GM06990 (cell line): ENCODE measurements around the gene PRR7.
A peak's percentile ranks its signal among the peaks of the same experiment; 100 is the strongest.

Experiments used
- DNase-seq: peaks from one replicate; pipeline ENCODE4 v3.0.0-alpha.2; 2011; ENCODE audit not compliant: insufficient read length; ENCODE audit errors: extremely low read depth
- H3K27me3 ChIP-seq: replicated peaks from 2 replicates; pipeline ENCODE4 v1.6.0; 2011; ENCODE audit warnings: low read length; ENCODE audit not compliant: control insufficient read depth, insufficient read depth
- H3K36me3 ChIP-seq: 2 replicates; pipeline ENCODE4 v1.5.1; 2011; ENCODE audit warnings: low read length; ENCODE audit not compliant: control insufficient read depth, insufficient read depth
- H3K4me3 ChIP-seq: replicated peaks from 2 replicates; pipeline ENCODE4 v1.5.1; 2011; ENCODE audit warnings: low read depth, mild to moderate bottlenecking, control low read depth, low read length
- TF ChIP-seq, protein P1 (sequence below): IDR thresholded peaks from 2 replicates; pipeline ENCODE4 v1.5.1; 2011; ENCODE audit warnings: low read length, control low read depth, mild to moderate bottlenecking, inconsistent platforms; ENCODE audit not compliant: insufficient read depth, poor library complexity, severe bottlenecking

The PRR7 gene

DNA sequence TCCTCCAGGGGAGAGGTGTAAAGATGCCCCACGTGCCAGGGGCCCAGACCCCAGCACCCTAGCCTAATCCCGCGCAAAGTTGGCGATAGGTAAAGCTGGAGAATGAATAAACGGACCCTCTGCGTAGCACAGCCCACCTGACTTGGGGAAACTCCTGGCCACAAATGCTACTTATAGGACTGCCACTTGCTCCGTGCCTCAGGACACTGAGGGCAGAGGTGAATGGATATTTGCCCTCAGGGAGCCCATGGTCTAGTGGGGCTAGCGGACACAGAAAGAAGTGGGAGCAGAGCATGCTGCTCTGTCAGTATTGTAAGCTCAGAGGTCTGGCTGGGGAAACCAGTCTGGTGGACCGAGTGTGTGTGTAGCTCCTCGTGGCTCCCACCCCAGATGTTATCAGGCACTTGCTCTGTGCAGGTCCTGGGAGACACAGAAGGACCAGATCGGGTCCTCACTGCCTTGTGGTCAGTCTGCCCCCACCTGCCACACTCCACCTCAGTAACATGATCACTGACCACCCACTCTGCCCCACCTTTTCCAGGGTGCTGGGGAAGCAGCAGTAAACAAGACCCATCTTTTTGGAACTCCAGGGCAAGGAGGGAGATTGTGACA lies 19.3 kb upstream of the PRR7 start:
- no peaks in the 10 kb centered on the region for H3K27me3 ChIP-seq
- peak overlapping the region; percentile 86 for H3K4me3 ChIP-seq
- TF ChIP-seq, protein P1, sequence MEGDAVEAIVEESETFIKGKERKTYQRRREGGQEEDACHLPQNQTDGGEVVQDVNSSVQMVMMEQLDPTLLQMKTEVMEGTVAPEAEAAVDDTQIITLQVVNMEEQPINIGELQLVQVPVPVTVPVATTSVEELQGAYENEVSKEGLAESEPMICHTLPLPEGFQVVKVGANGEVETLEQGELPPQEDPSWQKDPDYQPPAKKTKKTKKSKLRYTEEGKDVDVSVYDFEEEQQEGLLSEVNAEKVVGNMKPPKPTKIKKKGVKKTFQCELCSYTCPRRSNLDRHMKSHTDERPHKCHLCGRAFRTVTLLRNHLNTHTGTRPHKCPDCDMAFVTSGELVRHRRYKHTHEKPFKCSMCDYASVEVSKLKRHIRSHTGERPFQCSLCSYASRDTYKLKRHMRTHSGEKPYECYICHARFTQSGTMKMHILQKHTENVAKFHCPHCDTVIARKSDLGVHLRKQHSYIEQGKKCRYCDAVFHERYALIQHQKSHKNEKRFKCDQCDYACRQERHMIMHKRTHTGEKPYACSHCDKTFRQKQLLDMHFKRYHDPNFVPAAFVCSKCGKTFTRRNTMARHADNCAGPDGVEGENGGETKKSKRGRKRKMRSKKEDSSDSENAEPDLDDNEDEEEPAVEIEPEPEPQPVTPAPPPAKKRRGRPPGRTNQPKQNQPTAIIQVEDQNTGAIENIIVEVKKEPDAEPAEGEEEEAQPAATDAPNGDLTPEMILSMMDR, result no peak
- DNase-seq, result peak; percentile 51
- H3K36me3 ChIP-seq, result peaks cover 9% of the 10 kb centered on the region

DNA sequence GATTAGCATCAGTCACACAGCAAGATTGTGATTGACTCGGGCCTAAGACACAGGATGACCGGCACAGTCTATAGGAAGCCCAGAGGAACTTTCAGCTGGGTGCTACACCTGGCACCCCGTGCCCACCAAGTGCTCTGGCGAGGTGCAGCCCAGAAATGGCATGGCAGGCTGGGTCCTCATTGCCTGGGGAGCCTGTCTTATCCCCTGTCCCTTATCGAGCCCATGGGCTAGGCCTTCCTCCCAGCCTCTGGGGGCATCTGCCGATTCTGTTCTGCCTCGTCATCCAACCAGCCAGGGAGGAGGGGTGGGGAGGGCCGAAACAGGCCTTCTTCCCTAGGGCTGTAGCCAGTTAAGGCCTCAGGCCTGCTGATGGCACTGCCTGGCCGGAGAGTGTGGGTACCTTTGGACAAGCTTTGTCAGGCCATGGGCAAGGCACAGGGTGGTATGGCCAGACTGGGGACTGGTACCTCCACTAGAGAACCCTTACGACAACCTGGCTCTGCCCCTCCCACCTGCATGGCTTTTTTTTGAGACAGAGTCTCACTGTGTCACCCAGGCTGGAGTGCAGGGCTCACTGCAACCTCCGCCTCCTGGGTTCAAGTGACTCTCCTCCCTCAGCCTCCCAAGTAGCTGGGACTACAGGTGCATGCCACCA lies 18.6 kb upstream of the PRR7 start:
- H3K27me3 ChIP-seq, result no peaks in the 10 kb centered on the region
- peaks cover 16% of the 10 kb centered on the region for H3K36me3 ChIP-seq
- TF ChIP-seq, protein P1, result no peak
- peak; percentile 61 for DNase-seq
- peak overlapping the region; percentile 86 for H3K4me3 ChIP-seq

DNA sequence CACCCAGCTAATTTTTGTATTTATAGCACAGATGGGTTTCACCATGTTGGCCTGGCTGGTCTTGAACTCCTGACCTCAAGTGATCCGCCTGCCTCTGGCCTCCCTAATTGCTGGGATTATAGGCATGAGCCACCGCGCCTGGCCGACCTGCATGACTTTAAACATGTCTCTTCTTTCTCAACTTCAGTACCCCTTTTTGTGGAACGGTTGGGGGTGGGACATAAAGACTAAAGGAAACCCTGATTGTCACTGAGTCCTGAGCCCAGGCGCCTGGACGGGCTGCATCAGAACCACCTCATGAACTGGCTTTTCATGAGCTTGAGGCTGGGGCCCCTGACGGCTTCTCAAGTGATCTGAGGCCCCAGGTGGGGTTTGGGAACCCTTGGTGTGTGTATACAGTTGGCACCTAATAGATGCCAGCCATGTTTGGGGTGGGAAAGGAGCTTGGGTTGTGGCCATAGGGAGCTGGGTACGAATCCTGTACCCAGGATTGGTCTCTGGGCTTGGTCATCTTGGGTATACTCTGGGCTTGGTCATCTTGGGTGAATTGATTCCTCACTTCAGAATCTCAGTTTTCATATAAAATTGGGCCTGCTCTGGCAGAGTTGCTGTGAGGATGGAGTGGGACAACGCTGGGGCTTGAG lies 17.9 kb upstream of the PRR7 start:
- TF ChIP-seq, protein P1, result no peak
- Histone ChIP-seq H3K27me3 (no peaks in the 10 kb centered on the region), H3K4me3 (peak overlapping the region; percentile 86), H3K36me3 (peaks cover 23% of the 10 kb centered on the region)
- DNase-seq, result no peak

DNA sequence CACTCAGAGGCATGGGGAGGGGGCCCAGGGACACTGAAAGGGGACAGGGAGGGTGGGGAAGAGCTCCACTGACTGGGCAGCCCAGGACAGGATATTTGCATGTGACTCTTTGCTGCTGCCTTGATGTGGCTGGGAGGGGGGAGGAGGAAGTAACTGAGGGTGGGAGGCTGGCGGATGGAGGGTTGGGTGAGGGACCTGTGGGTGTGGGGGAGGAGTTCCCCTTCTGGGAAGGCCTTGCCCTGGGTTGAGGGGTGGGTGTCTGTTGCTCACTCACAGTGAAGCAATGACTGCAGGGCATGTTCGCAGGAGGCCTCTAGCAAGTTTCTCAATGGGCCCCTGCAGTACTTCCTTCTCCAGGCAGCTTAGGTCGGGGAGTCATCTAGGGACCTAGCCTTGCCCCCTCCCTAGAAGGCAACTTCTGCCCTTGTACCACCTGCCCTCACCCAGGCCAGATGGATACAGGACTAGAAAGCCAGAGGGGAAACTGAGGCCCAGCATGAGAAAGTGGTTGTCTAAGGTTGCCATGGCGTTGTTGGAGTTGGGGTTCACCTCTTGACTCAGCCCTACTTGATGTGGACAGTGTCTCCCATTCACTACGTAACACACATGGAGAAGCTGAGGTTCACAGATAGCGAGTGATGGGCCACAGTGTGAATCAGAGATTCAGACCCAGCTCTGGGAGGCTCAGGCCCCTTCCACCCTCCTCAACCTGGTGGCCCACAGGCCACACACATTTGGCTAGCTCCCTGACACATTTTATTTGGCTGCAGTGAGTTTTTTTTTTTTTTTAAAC lies 17.2 kb upstream of the PRR7 start:
- H3K4me3 ChIP-seq, result peak overlapping the region; percentile 86
- DNase-seq, result peak; percentile 77
- no peaks in the 10 kb centered on the region for H3K27me3 ChIP-seq
- TF ChIP-seq, protein P1, result no peak
- H3K36me3 ChIP-seq, result peaks cover 29% of the 10 kb centered on the region

DNA sequence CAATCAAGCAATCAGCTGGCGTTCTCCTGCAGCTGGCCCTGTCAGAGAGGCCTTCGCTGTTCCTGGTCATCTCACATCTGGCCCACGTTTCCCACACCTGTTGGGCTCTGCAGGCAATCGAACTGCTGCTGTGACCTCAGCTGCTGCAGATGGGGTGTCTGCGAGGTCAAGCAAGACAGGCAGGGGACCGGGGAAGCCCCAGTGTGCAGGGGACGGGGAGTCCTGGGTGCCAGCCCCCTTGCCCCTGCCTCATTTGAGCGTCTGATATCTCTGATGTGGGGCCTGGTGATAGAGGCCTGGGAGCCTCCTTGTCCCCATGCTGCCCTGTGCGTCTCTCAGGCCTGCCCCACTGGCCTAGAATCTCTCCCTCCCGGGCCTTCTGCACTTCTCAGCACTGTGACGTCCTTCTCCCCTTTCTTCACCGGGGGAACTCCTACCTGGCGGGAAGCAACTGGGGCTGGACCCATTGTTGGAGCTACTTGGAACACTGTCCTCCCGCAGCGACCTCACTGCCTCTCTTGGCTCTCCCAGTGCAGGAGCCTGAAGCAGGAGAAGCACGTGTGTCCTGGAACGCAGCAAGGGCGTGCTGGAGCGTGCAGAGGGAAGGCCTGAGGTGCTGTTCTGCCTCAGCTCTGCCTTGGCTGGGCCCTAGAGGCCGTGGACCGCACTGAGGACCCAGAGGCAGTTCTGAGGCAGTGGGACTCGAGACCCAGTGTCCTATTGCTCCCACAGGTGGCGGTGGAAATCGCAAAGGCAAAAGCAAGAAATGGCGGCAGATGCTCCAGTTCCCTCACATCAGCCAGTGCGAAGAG lies 16.3 kb upstream of the PRR7 start:
- TF ChIP-seq, protein P1, result no peak
- no peaks in the 10 kb centered on the region for H3K27me3 ChIP-seq
- peaks cover 38% of the 10 kb centered on the region for H3K36me3 ChIP-seq
- peak; percentile 69 for DNase-seq
- peak overlapping the region; percentile 7; the same call in 1 of the 2 replicates for H3K4me3 ChIP-seq
